Omental fat pad (tissue), 4 donors: ENCODE results near the gene MYO6. TPM values are rescaled to one million over a fixed set of nuclear protein-coding genes. Genes with fewer than 3 reads are reported as not detected.

ENCODE experiments used
- ATAC-seq: fragments of 150-250 bp; one replicate; pipeline ENCODE4 v1.9.1; 2016; ENCODE audit warnings: mild to moderate bottlenecking, moderate library complexity; ENCODE audit not compliant: low FRiP score
- DNase-seq: peaks from one replicate; pipeline ENCODE4 v3.0.0-alpha.2; 2019; ENCODE audit warnings: low spot score
- total RNA-seq, 4 donors: library from RNA; depleted of rRNA; stranded (reverse); fragments of >200 nt; gene quantifications; one replicate each; pipeline ENCODE4 v1.1.0, GENCODE V29; 2016
- TF ChIP-seq, protein P1 (sequence below), 3 donors: fragments of 450-650 bp; IDR thresholded peaks; one replicate each; pipeline ENCODE4 v1.5.1; 2016 to 2017; ENCODE audit warnings: antibody characterized with exemption in 3 of 3, mild to moderate bottlenecking in 3 of 3, moderate library complexity in 2 of 3

MYO6 gene
- total RNA-seq, 4 donors from 2014 or later = 12.7 to 31.1 (median 15.6) TPM

DNA sequence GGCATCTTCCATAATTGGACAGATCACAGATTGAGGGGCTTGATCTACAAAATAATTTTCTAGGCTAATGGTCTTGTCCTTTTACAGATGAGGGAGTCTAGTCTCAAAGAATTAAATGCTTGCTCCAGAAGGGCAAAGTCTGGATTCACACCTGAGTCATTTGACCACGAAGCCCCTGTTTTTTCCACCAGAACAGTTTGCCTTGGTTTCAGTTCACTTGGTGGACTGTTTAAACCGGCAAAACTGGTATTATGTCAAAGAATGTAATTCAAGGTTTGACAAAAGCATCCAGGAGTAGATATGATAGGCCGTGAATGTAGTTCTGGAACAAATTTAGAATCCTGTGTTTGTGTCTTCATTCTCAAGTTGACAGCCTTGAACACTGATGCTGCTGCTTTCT is 3.3 kb downstream of the MYO6 start:
- no peak for ATAC-seq
- TF ChIP-seq, protein P1, sequence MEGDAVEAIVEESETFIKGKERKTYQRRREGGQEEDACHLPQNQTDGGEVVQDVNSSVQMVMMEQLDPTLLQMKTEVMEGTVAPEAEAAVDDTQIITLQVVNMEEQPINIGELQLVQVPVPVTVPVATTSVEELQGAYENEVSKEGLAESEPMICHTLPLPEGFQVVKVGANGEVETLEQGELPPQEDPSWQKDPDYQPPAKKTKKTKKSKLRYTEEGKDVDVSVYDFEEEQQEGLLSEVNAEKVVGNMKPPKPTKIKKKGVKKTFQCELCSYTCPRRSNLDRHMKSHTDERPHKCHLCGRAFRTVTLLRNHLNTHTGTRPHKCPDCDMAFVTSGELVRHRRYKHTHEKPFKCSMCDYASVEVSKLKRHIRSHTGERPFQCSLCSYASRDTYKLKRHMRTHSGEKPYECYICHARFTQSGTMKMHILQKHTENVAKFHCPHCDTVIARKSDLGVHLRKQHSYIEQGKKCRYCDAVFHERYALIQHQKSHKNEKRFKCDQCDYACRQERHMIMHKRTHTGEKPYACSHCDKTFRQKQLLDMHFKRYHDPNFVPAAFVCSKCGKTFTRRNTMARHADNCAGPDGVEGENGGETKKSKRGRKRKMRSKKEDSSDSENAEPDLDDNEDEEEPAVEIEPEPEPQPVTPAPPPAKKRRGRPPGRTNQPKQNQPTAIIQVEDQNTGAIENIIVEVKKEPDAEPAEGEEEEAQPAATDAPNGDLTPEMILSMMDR (IDR thresholded peaks at IDR 0.05) = no peak
- DNase-seq = no peak

DNA sequence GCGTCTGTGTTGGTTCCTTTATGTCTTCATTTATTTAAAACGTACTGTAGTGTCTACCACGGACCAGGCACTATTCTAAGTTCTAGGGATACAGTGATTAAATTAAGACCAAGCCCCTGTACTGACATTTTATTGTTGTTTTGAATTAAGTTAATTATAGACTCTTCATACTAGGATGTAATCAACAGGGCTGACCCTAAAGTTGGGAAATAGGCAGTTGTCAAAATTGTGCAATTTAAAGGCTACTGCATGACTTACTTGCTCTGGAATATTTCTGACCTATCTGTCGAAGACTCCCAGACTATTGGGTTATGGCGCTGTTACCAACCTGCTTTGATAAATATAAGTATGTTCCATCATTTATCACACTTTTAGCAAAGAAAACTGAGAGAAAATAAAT is 6.7 kb downstream of the MYO6 start:
- TF ChIP-seq, protein P1 (IDR thresholded peaks at IDR 0.05) = no peak
- no peak for DNase-seq
- no peak for ATAC-seq

DNA sequence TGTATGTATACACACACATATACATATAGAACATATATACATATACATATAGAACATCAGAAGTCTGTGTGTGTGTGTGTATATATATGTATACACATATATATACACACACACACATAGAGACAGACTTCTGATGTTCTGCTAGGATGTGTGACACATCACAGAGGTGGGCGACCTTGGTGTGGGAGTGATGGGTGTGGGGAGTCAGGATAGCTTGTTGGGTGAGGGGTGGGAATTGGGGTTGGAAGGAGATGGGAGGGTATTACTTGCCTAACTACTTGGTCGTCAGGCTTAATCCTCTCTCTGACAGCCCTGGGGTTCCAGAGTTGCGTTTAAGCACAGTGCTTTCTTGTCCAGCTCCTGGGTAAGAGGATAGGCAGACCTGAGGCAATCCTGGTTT is 8.3 kb downstream of the MYO6 start:
- no peak for ATAC-seq
- no peak for DNase-seq
- TF ChIP-seq, protein P1 (IDR thresholded peaks at IDR 0.05) = no peak

DNA sequence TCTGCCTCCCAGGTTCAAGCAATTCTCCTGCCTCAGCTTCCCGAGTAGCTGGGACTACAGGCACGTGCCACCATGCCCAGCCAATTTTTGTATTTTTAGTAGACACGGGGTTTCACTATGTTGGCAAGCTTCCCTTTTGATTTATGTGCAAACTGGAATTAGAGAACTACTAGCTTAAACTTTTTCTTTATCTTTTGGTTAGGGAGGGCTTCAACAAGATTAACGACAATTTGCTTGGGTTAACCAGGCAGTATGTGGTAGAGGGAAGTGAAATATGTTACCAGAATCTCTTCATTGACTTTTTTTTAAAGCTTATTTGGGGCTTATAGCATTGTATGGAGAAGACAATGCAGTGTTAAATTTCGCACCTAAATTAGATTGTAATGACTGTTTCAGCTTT is 9.0 kb downstream of the MYO6 start:
- ATAC-seq (no peak), DNase-seq (no peak)
- TF ChIP-seq, protein P1 (IDR thresholded peaks at IDR 0.05) = no peak

DNA sequence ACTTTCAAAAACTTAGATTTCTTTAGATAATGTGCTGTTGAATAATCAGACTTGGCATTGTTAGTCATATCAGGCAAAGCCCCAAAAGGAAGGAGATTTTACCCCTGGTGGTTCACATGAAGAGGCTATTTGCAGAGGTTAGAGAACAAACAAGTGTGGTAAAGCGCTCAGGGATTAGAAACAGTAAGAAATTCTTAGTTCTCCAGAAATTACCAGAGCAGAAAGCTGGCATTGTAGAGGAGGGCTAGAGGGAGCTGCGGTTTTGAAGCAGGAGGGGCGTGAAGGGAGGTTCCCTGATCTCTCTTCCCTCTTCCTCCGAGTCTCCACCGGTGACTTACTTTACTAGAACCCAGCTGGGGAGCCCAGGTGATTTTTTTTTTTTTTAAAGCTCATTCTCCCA is 10.2 kb downstream of the MYO6 start:
- DNase-seq (no peak), ATAC-seq (no peak)

DNA sequence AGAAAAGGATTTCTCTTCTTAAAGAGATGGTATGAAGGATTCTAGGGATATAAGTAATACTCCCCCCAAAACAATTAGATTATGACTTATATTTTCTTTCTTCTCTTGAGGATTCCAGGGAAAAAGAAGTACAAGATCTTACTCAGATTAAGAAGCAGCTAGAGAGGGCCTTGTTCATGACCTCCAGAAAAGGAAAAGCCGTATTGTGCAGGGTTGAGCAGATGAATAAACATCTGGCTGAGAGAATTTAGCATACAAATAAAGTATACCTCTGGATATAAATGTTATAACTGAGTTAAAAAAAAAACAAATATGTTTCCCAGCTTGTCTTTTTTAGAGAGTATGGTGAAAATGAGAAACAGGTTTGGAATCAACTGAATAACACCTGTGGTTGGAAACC is 11.3 kb downstream of the MYO6 start:
- no peak for ATAC-seq

More for the DNA sequence above, 10.2 kb downstream of the MYO6 start:
- TF ChIP-seq, protein P1 (IDR thresholded peaks at IDR 0.05) = no peak

DNA sequence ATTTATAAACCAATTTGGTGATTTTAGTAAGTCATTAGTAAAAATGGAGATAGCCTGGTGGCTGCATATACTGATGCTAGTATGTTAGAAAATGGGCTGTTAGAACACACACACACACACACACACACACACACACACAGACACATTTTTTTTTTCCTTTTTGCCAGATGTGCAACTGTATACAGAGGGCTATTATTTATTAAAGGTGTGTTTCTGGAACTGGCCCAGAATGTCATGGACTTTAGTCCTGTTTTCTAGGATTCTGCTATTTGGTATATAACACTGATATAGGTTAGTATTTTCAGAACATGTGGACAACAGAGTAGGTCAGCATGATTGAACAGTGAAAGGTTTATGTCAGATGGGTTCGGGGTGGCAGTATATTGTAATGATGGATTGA is 12.4 kb downstream of the MYO6 start:
- no peak for ATAC-seq
- TF ChIP-seq, protein P1 (IDR thresholded peaks at IDR 0.05) = no peak
- DNase-seq = no peak

More for the DNA sequence above, 11.3 kb downstream of the MYO6 start:
- TF ChIP-seq, protein P1 (IDR thresholded peaks at IDR 0.05) = no peak
- DNase-seq = no peak
